H1 (cell line): ENCODE measurements around the gene KCTD3. TPM values are rescaled to one million over a fixed set of nuclear protein-coding genes. Genes with fewer than 3 reads are reported as not detected.

Source experiments
- CTCF ChIA-PET: fragments of 300-600 bp; sonication (Branson Sonifier 250); formaldehyde crosslinking; loops from one replicate; lab custom pipeline; 2021; ENCODE audit not compliant: partially characterized antibody; lab: Charles Lee
- POLR2A ChIA-PET: fragments of 300-600 bp; sonication (Branson Sonifier 250); formaldehyde crosslinking; loops from one replicate; lab custom pipeline; 2021; ENCODE audit warnings: inconsistent platforms; ENCODE audit not compliant: partially characterized antibody; lab: Charles Lee
- DNase-seq, 2 experiments: peaks; one replicate each; pipeline versions ENCODE4 v3.0.0 to v3.0.0-alpha.2; 2010 to 2022; ENCODE audit warnings: low spot score in 2 of 2, low read depth in 1 of 2, mixed read lengths in 1 of 2
- FAIRE-seq: peaks from 2 replicates; lab custom pipeline; 2011; peaks lifted over from hg19 to GRCh38; lab: Jason Lieb, UNC
- H2AFZ ChIP-seq: 2 replicates; pipeline ENCODE4 v1.8.1; 2012; ENCODE audit warnings: low read length, inconsistent platforms
- H2AK5ac ChIP-seq: 2 replicates; pipeline ENCODE4 v1.6.1; 2013; ENCODE audit warnings: low read depth, low read length
- H2BK120ac ChIP-seq: replicated peaks from 2 replicates; pipeline ENCODE3; 2013; ENCODE audit warnings: low read depth, low read length, inconsistent platforms
- H2BK12ac ChIP-seq: 2 replicates; pipeline ENCODE4 v1.6.1; 2013; ENCODE audit warnings: low read depth, low read length
- H2BK15ac ChIP-seq: 2 replicates; pipeline ENCODE4 v1.6.1; 2013; ENCODE audit warnings: low read length
- H2BK20ac ChIP-seq: 2 replicates; pipeline ENCODE4 v1.6.1; 2013; ENCODE audit warnings: low read length
- H2BK5ac ChIP-seq: 2 replicates; pipeline ENCODE4 v1.6.1; 2013; ENCODE audit warnings: low read depth, low read length
- H3K14ac ChIP-seq: 2 replicates; pipeline ENCODE4 v1.6.1; 2013; ENCODE audit warnings: inconsistent platforms; ENCODE audit not compliant: insufficient read length
- H3K18ac ChIP-seq: 2 replicates; pipeline ENCODE4 v1.6.1; 2013; ENCODE audit warnings: low read length; ENCODE audit errors: extremely low read depth
- H3K23ac ChIP-seq: 2 replicates; pipeline ENCODE4 v1.6.1; 2013; ENCODE audit warnings: inconsistent platforms; ENCODE audit not compliant: insufficient read length
- H3K23me2 ChIP-seq: 2 replicates; pipeline ENCODE4 v1.6.1; 2013; ENCODE audit warnings: low read depth, low read length
- H3K27ac ChIP-seq: 2 replicates; pipeline ENCODE4 v1.6.1; 2011; ENCODE audit warnings: low read depth, low read length, inconsistent platforms
- H3K27me3 ChIP-seq, 4 experiments: replicated peaks in 1 of 4; 1 replicate in 1 of 4; 2 replicates in 3 of 4; pipeline versions ENCODE4 v1.6.1 to v1.8.1; 2011 to 2013; ENCODE audit warnings: low read length in 3 of 4, mild to moderate bottlenecking in 3 of 4, inconsistent platforms in 2 of 4, mixed read lengths in 2 of 4, moderate library complexity in 1 of 4; ENCODE audit not compliant: control insufficient read depth in 3 of 4, insufficient read depth in 3 of 4; ENCODE audit errors: extremely low read depth in 1 of 4
- H3K36me3 ChIP-seq, 4 experiments: 2 replicates each; pipeline versions ENCODE4 v1.6.1 to v1.8.1; 2011 to 2013; ENCODE audit warnings: mild to moderate bottlenecking in 4 of 4, low read length in 3 of 4, moderate library complexity in 2 of 4, control low read depth in 1 of 4, inconsistent platforms in 1 of 4; ENCODE audit not compliant: insufficient read depth in 4 of 4, control insufficient read depth in 2 of 4
- H3K4ac ChIP-seq: replicated peaks from 2 replicates; pipeline ENCODE3; 2013; ENCODE audit warnings: low read length, low read depth, mixed read lengths, inconsistent platforms; ENCODE audit not compliant: insufficient read length
- H3K4me1 ChIP-seq, 4 experiments: replicated peaks in 1 of 4; 1 replicate in 1 of 4; 2 replicates in 3 of 4; pipeline versions ENCODE4 v1.6.1 to v1.8.1; 2011 to 2013; ENCODE audit warnings: low read length in 3 of 4, inconsistent platforms in 2 of 4, mixed read lengths in 1 of 4; ENCODE audit not compliant: insufficient read depth in 4 of 4, control insufficient read depth in 3 of 4
- H3K4me2 ChIP-seq, 2 experiments: 2 replicates each; pipeline versions ENCODE4 v1.6.1 to v1.8.1; 2011 to 2013; ENCODE audit warnings: low read depth in 2 of 2, low read length in 2 of 2, control low read depth in 1 of 2, inconsistent platforms in 1 of 2, mild to moderate bottlenecking in 1 of 2; ENCODE audit not compliant: insufficient read depth in 1 of 2
- H3K4me3 ChIP-seq, 4 experiments: fragments of 200-600, 300-600 bp in 1 of 4; sonication (generic), shearing (Covaris generic), sonication (Bioruptor Twin) in 1 of 4; 2 replicates each; pipeline versions ENCODE4 v1.5.1 to v1.8.1; 2011 to 2016; ENCODE audit warnings: low read length in 4 of 4, low read depth in 3 of 4, control low read depth in 2 of 4, inconsistent platforms in 2 of 4, mild to moderate bottlenecking in 2 of 4, mixed read lengths in 1 of 4, moderate library complexity in 1 of 4; ENCODE audit not compliant: insufficient read depth in 2 of 4; ENCODE audit errors: extremely low read depth in 1 of 4
- H3K56ac ChIP-seq: replicated peaks from 2 replicates; pipeline ENCODE3; 2013; ENCODE audit warnings: low read depth, mild to moderate bottlenecking, mixed read lengths, low read length, inconsistent platforms; ENCODE audit not compliant: insufficient read length
- H3K79me1 ChIP-seq: 2 replicates; pipeline ENCODE4 v1.6.1; 2013; ENCODE audit warnings: low read depth, low read length, control low read depth
- H3K79me2 ChIP-seq, 2 experiments: 2 replicates each; pipeline versions ENCODE4 v1.6.1 to v1.8.1; 2012 to 2013; ENCODE audit warnings: low read length in 2 of 2, mild to moderate bottlenecking in 2 of 2, inconsistent platforms in 1 of 2; ENCODE audit not compliant: insufficient read depth in 2 of 2, control insufficient read depth in 1 of 2
- H3K9ac ChIP-seq, 4 experiments: replicated peaks in 1 of 4; 1 replicate in 1 of 4; 2 replicates in 3 of 4; pipeline versions ENCODE4 v1.6.1 to v1.8.1; 2011 to 2013; ENCODE audit warnings: low read depth in 3 of 4, low read length in 3 of 4, control low read depth in 2 of 4, mild to moderate bottlenecking in 2 of 4, moderate library complexity in 2 of 4, inconsistent platforms in 1 of 4; ENCODE audit errors: extremely low read depth in 1 of 4
- H3K9me3 ChIP-seq, 2 experiments: 2 replicates each; pipeline versions ENCODE4 v1.6.1 to v1.8.1; 2012 to 2013; ENCODE audit warnings: mild to moderate bottlenecking in 2 of 2, moderate library complexity in 2 of 2, control low read depth in 1 of 2, inconsistent platforms in 1 of 2, low read depth in 1 of 2, low read length in 1 of 2, mixed read lengths in 1 of 2; ENCODE audit not compliant: insufficient read depth in 2 of 2
- H4K20me1 ChIP-seq, 2 experiments: replicated peaks in 1 of 2; 2 replicates each; pipeline versions ENCODE3 to v1.8.1; 2011 to 2013; ENCODE audit warnings: inconsistent platforms in 2 of 2, low read length in 2 of 2, mild to moderate bottlenecking in 1 of 2; ENCODE audit not compliant: insufficient read depth in 2 of 2, control insufficient read depth in 1 of 2
- H4K5ac ChIP-seq: 2 replicates; pipeline ENCODE4 v1.6.1; 2013; ENCODE audit warnings: low read length, low read depth, mixed read lengths, inconsistent platforms; ENCODE audit not compliant: insufficient read length
- H4K8ac ChIP-seq: 2 replicates; pipeline ENCODE4 v1.8.0; 2013; ENCODE audit warnings: mild to moderate bottlenecking, moderate library complexity, low read length, inconsistent platforms; ENCODE audit not compliant: insufficient read depth; ENCODE audit errors: extremely low read depth
- H4K91ac ChIP-seq: replicated peaks from 2 replicates; pipeline ENCODE3; 2013; ENCODE audit warnings: low read length, mixed read lengths, inconsistent platforms; ENCODE audit not compliant: insufficient read length
- CREB1 ChIP-seq: IDR thresholded peaks from 2 replicates; pipeline ENCODE4 v1.6.1; 2012; ENCODE audit warnings: inconsistent platforms
- CTBP2 ChIP-seq: IDR thresholded peaks from 2 replicates; pipeline ENCODE4 v1.7.0; 2011; ENCODE audit warnings: borderline replicate concordance, mild to moderate bottlenecking, moderate library complexity, mixed read lengths, low read length; ENCODE audit not compliant: insufficient read depth, insufficient read length
- RAD21 ChIP-seq, 2 experiments: IDR thresholded peaks in 1 of 2; conservative IDR thresholded peaks in 1 of 2; 2 replicates each; pipeline ENCODE4 v1.6.1; 2011; ENCODE audit warnings: low read depth in 2 of 2, low read length in 2 of 2, improper control_type of control experiment in 1 of 2, inconsistent platforms in 1 of 2, mild to moderate bottlenecking in 1 of 2, moderate library complexity in 1 of 2
- RNF2 ChIP-seq: fragments of 200-900, 300-1000 bp; sonication (generic); IDR thresholded peaks from 2 replicates; pipeline ENCODE4 v1.7.1; 2016; ENCODE audit warnings: borderline replicate concordance, low read depth, mild to moderate bottlenecking, antibody characterized with exemption, low read length; ENCODE audit not compliant: poor library complexity, severe bottlenecking; ENCODE audit errors: missing control alignments
- WGBS, 2 experiments: shearing (Covaris generic) in 1 of 2; methylation state at CpG; one replicate each; pipeline versions ENCODE4 v1.1.6 to v1.1.7; 2013 to 2015; ENCODE audit warnings: low lambda C conversion rate in 2 of 2, mixed read lengths in 2 of 2, inconsistent platforms in 1 of 2, low coverage in 1 of 2, missing lambda C conversion rate in 1 of 2; ENCODE audit not compliant: insufficient replicate concordance in 2 of 2, insufficient coverage in 1 of 2, insufficient read length in 1 of 2; ENCODE audit errors: extremely low coverage in 1 of 2, missing lambda C conversion rate in 1 of 2; 5-methylcytosine and 5-hydroxymethylcytosine counted together
- polyA plus RNA-seq, 7 experiments: library from polyadenylated mRNA; depleted of rRNA in 3 of 7; stranded (reverse) in 5 of 7; unstranded in 2 of 7; fragments of >200 nt in 5 of 7; fragments of 200-250 nt in 2 of 7; gene quantifications; 1 replicate in 5 of 7; 2 replicates in 1 of 7; 4 replicates in 1 of 7; pipeline versions ENCODE4 v1.2.1 to v1.2.3, GENCODE V29; 2011 to 2013; ENCODE audit warnings: missing spikeins in 2 of 7, mixed read lengths in 2 of 7
- total RNA-seq: library from RNA; stranded (reverse); fragmentation: NEBNext Ultra II Directional; extraction: Animal tissue kit (Norgen Biotek cat#: 25700); gene quantifications from 2 replicates; pipeline ENCODE4 v1.2.1, GENCODE V29; 2021
- TF ChIP-seq, protein P1 (sequence below): IDR thresholded peaks from 2 replicates; pipeline ENCODE4 v1.6.1; 2011; ENCODE audit warnings: low read depth, mild to moderate bottlenecking, low read length; ENCODE audit not compliant: insufficient read depth

Gene KCTD3
- total and polyA plus RNA-seq, 2 of the 8 experiments (the other 6 are each of a cell fraction or from before 2014, with no cell fraction given), result 43.0 to 55.6 TPM

DNA sequence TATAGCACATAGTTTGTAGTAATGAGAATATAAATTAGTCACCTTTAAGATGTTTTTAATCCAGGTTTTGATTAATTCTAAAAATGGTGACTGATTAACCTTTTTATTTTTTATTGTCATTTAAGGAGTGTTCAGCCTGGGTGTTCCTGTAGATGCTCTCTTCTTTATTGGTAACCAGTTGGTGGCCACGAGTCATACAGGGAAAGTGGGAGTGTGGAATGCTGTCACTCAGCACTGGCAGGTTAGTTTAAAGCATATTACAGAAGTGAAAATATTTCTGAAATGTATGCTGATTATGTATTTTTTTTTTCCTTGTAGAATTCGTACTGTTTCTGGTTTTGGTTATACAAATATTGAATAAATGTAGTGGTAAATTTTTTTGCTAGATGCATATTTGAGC is 28.1 kb downstream of the KCTD3 start:
- 0 out of 4 replicates have a peak, but pooled peaks cover 0 to 1% of the 10 kb centered on the region in 2 experiments for H3K79me2 ChIP-seq
- no peak overlapping the region for H4K5ac ChIP-seq
- H3K4me3 ChIP-seq, result no peak overlapping the region
- no peak overlapping the region for H3K4ac ChIP-seq
- no peak overlapping the region for H3K9ac ChIP-seq
- no peak overlapping the region for H3K14ac ChIP-seq
- no peaks in the 10 kb centered on the region for H4K20me1 ChIP-seq
- no peaks in the 10 kb centered on the region for H3K23me2 ChIP-seq
- H3K4me1 ChIP-seq, result peaks cover 0 to 1% (median 0%) of the 10 kb centered on the region in 4 experiments; a peak in 2 of 7 replicates
- 81% methylated on average over 2 of the region's 2 CpGs; no CpG with 5 or more reads in 1 of the 2 experiments for WGBS, 2 experiments
- no peak overlapping the region for H2BK12ac ChIP-seq
- TF ChIP-seq RNF2, result no peak
- TF ChIP-seq CREB1, result no peak
- TF ChIP-seq, protein P1, sequence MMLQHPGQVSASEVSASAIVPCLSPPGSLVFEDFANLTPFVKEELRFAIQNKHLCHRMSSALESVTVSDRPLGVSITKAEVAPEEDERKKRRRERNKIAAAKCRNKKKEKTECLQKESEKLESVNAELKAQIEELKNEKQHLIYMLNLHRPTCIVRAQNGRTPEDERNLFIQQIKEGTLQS, result no peak
- TF ChIP-seq CTBP2, result no peak
- TF ChIP-seq RAD21 (IDR thresholded peaks at IDR 0.05 in 1 of 2, conservative IDR thresholded peaks at IDR 0.05 in 1 of 2; ENCODE audit: low read depth in 2 of 2, low read length in 2 of 2), result no peak
- no peak overlapping the region for H4K8ac ChIP-seq
- ChIA-PET CTCF (no interaction called here), POLR2A (no interaction called here)
- no peak overlapping the region for H2BK120ac ChIP-seq
- H3K36me3 ChIP-seq, result peaks cover 0 to 15% (median 1%) of the 10 kb centered on the region in 4 experiments; a peak in 3 of 8 replicates
- no peak overlapping the region for H3K18ac ChIP-seq
- DNase-seq (no peak), FAIRE-seq (no peak)
- no peak overlapping the region for H2AK5ac ChIP-seq
- H2AFZ ChIP-seq, result no peak overlapping the region
- H2BK15ac ChIP-seq, result no peak overlapping the region
- H3K4me2 ChIP-seq, result no peak overlapping the region
- H2BK5ac ChIP-seq, result no peak overlapping the region
- no peak overlapping the region for H2BK20ac ChIP-seq
- H3K23ac ChIP-seq, result no peak overlapping the region
- H3K79me1 ChIP-seq, result no peaks in the 10 kb centered on the region
- no peak overlapping the region for H3K56ac ChIP-seq
- H3K27ac ChIP-seq, result no peak overlapping the region
- no peaks in the 10 kb centered on the region for H3K9me3 ChIP-seq
- no peaks in the 10 kb centered on the region for H3K27me3 ChIP-seq
- H4K91ac ChIP-seq, result no peak overlapping the region
